NB4 (cell line): ENCODE results near the gene SGPP2.

ENCODE experiments used
- CTCF ChIP-seq: IDR thresholded peaks from one replicate; pipeline ENCODE4 v1.5.1; 2012; ENCODE audit warnings: low read depth, low read length
- MAX ChIP-seq: IDR thresholded peaks from 2 replicates; pipeline ENCODE4 v1.6.1; 2011; ENCODE audit warnings: low read depth, low read length
- POLR2A ChIP-seq: IDR thresholded peaks from 2 replicates; pipeline ENCODE4 v1.6.1; 2011; ENCODE audit warnings: mild to moderate bottlenecking; ENCODE audit not compliant: insufficient read length; ENCODE audit errors: extremely low read depth

- TF ChIP-seq CTCF (no peak), MAX (no peak), POLR2A (no peak)
These were observed 5.6 kb upstream of the SGPP2 start for GRCh38 chr2:222418739-222419138.
